ENCODE measurements around the gene SLC9A4. TPM values are rescaled to one million over a fixed set of nuclear protein-coding genes. Genes with fewer than 3 reads are reported as not detected.

The SLC9A4 gene
- total and polyA plus RNA-seq, 5 donors: not detected

DNA sequence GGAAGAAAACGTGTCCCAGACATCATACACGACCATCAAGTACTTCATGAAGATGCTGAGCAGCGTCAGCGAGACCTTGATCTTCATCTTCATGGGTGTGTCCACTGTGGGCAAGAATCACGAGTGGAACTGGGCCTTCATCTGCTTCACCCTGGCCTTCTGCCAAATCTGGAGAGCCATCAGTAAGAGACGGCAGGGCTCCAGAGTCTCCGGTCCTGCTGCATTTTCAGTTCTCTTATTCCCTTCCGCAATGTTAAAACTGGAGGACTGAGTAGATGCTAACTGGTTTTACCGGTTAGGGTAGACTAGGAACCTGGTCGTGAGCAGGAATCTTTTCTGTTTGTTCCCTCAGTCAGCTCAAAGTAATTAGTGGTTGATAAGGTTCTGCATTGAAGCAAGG lies 32.3 kb downstream of the SLC9A4 start:
- 64% methylated on average over 10 of the region's 10 CpGs for WGBS

DNA sequence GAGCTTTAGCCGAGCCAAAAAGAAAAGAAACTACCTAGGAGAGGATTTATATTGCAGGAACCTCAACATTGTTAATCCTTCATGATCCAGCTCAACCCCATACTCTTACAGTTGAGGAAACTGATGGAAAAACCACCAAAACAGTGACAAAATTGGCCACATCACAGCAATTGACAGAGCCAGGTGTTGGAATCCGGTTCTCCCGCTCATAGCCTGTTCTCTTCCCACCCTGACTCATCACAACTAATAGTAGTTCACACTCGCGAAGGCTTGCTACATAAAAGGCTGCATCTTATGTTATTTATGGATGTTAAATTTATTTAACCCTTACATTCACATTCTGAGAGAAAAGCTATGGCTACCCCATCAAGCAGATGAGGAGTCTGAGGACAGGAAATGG lies 33.7 kb downstream of the SLC9A4 start:
- no peak for DNase-seq
- 80% methylated on average over 5 of the region's 5 CpGs for WGBS
- Histone ChIP-seq H3K9me3 (ENCODE audit: control insufficient read depth, low read length) (no peaks in the 10 kb centered on the region), H3K27me3 (ENCODE audit: control insufficient read depth, insufficient read depth) (no peaks in the 10 kb centered on the region), H3K4me3 (ENCODE audit: low read length) (no peak overlapping the region), H3K27ac (ENCODE audit: low read length) (no peak overlapping the region), H3K4me1 (ENCODE audit: control insufficient read depth, insufficient read depth, low read length) (no peaks in the 10 kb centered on the region)
- intact Hi-C loops (cut with DNase I): no loop called here
- no peak for ATAC-seq

More for the DNA sequence above, 32.3 kb downstream of the SLC9A4 start:
- no peak for ATAC-seq
- DNase-seq: no peak
- intact Hi-C loops (cut with DNase I): no loop called here
- H3K27ac ChIP-seq (ENCODE audit: low read length): no peak overlapping the region
- H3K4me3 ChIP-seq (ENCODE audit: low read length): no peak overlapping the region
- no peaks in the 10 kb centered on the region for H3K4me1 ChIP-seq (ENCODE audit: control insufficient read depth, insufficient read depth, low read length)
- H3K9me3 ChIP-seq (ENCODE audit: control insufficient read depth, low read length): no peaks in the 10 kb centered on the region
- H3K27me3 ChIP-seq (ENCODE audit: control insufficient read depth, insufficient read depth): no peaks in the 10 kb centered on the region

DNA sequence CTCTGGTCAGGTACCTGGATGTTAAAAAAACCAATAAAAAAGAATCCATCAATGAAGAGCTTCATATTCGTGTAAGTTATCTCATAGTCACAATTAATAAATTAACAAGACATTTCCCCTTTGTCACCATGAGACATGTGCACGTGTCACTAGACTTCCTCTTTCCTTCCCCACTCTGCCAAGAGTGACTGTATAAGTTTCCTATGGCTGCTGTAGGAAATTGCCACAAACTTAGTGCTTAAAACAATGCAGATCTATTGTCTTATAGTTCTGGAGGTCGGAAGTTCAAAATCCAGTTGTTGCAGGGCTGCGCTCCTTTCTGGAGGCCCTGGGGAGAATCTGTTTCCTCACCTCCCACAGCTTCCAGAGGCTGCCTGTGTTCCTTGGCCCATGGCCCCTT lies 35.8 kb downstream of the SLC9A4 start:
- Histone ChIP-seq H3K9me3 (ENCODE audit: control insufficient read depth, low read length) (no peaks in the 10 kb centered on the region), H3K4me1 (ENCODE audit: control insufficient read depth, insufficient read depth, low read length) (no peaks in the 10 kb centered on the region), H3K27me3 (ENCODE audit: control insufficient read depth, insufficient read depth) (no peaks in the 10 kb centered on the region), H3K4me3 (ENCODE audit: low read length) (no peak overlapping the region), H3K27ac (ENCODE audit: low read length) (no peak overlapping the region)
- DNase-seq (no peak), ATAC-seq (no peak)
- 48% methylated on average over 4 of the region's 4 CpGs for WGBS
- intact Hi-C loops (cut with DNase I): no loop called here

DNA sequence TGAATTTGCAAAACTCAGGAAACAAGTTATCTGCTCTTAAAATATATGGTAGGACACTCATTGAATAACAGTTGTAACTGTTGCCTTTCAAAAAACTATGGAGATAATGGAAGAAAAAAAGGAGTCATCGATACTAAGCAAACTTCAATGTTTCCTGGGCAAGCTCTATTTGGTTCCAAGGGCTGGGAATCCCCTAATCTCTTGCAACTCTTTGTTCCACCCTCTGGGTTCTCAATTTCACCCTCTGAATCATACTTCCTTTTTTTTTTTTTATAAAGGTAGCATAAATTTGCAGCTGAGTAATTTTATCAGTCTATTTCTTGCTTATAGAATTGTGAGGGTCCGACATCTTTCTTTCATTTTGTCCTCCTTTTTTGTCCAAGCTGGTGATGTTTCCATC lies 36.7 kb downstream of the SLC9A4 start:
- 82% methylated on average over 2 of the region's 2 CpGs for whole genome bisulfite sequencing
- Histone ChIP-seq H3K4me1 (ENCODE audit: control insufficient read depth, insufficient read depth, low read length) (no peaks in the 10 kb centered on the region), H3K27ac (ENCODE audit: low read length) (no peak overlapping the region), H3K9me3 (ENCODE audit: control insufficient read depth, low read length) (no peaks in the 10 kb centered on the region), H3K27me3 (ENCODE audit: control insufficient read depth, insufficient read depth) (no peaks in the 10 kb centered on the region), H3K4me3 (ENCODE audit: low read length) (no peak overlapping the region)
- intact Hi-C loops (cut with DNase I): no loop called here
- no peak for ATAC-seq
- no peak for DNase-seq

DNA sequence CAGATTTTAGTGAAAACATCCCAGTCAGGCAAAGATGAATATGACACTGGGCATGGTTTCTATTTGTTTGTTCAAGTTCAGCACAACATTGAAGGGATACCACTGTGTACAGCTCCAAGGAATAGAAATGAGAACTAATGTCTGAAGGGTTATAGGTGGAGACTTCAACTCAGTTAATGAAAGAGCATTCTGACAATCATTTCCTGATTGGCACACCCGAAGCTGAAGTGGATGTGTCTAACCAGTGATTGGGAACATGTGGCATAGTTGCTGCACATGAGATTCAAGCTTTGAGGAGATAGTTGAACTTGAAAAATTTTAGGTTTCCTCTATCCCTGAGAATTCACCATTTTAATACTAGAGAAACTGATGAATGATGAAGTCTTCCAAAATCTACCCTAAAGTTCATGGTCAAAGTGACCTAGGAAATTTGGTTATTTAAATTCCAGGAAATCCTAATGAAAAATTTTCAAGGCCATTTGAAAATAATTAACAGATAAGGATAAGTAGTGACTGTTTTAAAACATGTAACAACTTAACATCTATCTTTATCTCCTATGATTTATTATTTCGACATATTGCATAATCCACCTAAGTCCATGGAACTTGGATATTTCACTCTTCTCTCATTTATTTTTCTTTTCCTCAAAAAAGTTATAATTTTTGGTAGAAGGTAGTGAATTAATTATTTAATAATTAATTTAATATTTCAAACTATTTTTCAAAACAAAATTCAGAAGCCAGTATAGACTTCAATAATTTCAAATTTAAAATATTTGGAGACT lies 38.0 kb downstream of the SLC9A4 start:
- H3K27me3 ChIP-seq (ENCODE audit: control insufficient read depth, insufficient read depth): no peaks in the 10 kb centered on the region
- H3K4me3 ChIP-seq (ENCODE audit: low read length): no peak overlapping the region
- WGBS: 70% methylated on average over 2 of the region's 2 CpGs
- H3K4me1 ChIP-seq (ENCODE audit: control insufficient read depth, insufficient read depth, low read length): no peaks in the 10 kb centered on the region
- intact Hi-C loops (cut with DNase I): no loop called here
- no peak overlapping the region for H3K27ac ChIP-seq (ENCODE audit: low read length)
- H3K9me3 ChIP-seq (ENCODE audit: control insufficient read depth, low read length): no peaks in the 10 kb centered on the region
- DNase-seq (no peak), ATAC-seq (no peak)

DNA sequence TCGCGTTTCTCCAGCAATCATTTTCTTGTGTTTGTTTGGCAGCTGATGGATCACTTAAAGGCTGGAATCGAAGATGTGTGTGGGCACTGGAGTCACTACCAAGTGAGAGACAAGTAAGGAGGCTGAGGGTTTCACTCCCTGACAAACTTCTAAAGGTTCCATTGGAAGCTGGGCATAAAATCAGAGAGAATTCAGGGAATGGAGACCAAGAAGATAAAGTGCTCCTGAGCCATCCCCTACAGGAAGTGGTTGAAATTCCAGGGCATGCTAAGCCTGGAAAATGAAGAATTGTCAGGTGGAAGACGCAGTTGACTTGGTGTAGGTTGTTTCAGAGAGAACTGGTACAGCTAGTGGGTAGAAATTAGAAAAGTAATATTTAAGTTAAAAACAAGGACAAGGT lies 39.1 kb downstream of the SLC9A4 start:
- Histone ChIP-seq H3K4me3 (ENCODE audit: low read length) (no peak overlapping the region), H3K27me3 (ENCODE audit: control insufficient read depth, insufficient read depth) (no peaks in the 10 kb centered on the region), H3K27ac (ENCODE audit: low read length) (no peak overlapping the region), H3K4me1 (ENCODE audit: control insufficient read depth, insufficient read depth, low read length) (no peaks in the 10 kb centered on the region), H3K9me3 (ENCODE audit: control insufficient read depth, low read length) (no peaks in the 10 kb centered on the region)
- WGBS: 80% methylated on average over 4 of the region's 4 CpGs
- ATAC-seq (no peak), DNase-seq (no peak)
- intact Hi-C loops (cut with DNase I): no loop called here

DNA sequence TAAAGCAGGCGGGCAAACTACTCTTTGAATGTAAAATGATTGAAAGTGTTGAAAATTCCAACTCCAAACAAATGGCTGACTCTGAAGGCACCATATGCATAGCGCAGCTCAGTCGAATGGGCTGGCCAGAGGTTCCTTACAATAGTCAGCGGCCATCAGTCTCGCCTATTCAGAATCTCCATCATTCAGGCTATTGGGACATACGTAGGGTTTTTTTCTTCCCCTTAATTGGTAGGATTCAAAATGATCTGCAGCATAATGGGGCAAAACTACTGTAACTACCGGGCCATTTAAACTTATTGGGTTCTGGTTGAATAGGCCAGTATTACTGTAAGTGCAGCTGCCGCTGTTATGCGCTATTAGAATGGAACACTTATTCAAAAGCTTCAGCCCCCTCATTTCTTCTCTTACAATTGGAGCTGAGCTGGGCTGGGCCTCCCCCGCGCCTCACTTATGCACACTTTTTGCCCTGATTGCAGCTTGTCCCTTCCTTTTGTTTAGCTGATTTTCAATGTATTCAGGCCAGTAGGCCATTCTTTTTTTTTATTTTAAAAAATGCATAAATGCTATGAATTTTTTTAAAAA lies 40.4 kb downstream of the SLC9A4 start:
- ATAC-seq (no peak), DNase-seq (no peak)
- no peak overlapping the region for H3K4me3 ChIP-seq (ENCODE audit: low read length)
- no peaks in the 10 kb centered on the region for H3K9me3 ChIP-seq (ENCODE audit: control insufficient read depth, low read length)
- intact Hi-C loops (cut with DNase I): no loop called here
- H3K27me3 ChIP-seq (ENCODE audit: control insufficient read depth, insufficient read depth): no peaks in the 10 kb centered on the region
- WGBS: 91% methylated on average over 11 of the region's 11 CpGs
- no peaks in the 10 kb centered on the region for H3K4me1 ChIP-seq (ENCODE audit: control insufficient read depth, insufficient read depth, low read length)
- no peak overlapping the region for H3K27ac ChIP-seq (ENCODE audit: low read length)

DNA sequence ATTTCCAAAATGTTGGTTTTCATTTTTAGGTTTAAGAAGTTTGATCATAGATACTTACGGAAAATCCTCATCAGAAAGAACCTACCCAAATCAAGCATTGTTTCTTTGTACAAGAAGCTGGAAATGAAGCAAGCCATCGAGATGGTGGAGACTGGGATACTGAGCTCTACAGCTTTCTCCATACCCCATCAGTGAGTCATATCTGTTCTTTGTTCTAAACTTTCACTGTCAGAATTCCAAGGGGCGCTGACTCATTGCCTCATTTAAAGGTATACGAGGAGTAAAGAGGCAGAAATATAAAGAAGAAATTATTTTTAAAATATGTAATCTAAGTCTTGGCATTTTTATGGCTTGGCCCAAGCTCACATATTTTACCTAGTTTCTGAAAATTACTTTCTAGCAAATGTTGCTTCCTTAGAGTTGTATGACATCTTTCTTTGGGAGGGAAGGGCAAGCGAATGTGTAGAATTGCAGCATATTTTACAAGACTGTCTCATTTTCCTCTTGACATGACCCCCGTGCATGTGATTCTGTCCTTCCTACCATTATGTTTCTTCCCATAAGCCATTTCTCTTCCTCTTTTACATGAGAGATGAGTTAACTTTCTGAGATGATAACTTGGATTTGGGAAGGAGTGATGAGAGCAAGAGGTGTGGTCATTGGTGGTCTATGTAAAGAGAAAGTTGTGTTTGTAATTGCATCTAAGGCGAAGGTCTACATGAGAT lies 41.2 kb downstream of the SLC9A4 start:
- intact Hi-C loops (cut with DNase I): no loop called here
- H3K4me1 ChIP-seq (ENCODE audit: control insufficient read depth, insufficient read depth, low read length): no peaks in the 10 kb centered on the region
- no peaks in the 10 kb centered on the region for H3K9me3 ChIP-seq (ENCODE audit: control insufficient read depth, low read length)
- WGBS: 72% methylated on average over 7 of the region's 7 CpGs
- H3K27me3 ChIP-seq (ENCODE audit: control insufficient read depth, insufficient read depth): no peaks in the 10 kb centered on the region
- no peak overlapping the region for H3K27ac ChIP-seq (ENCODE audit: low read length)
- H3K4me3 ChIP-seq (ENCODE audit: low read length): no peak overlapping the region
- ATAC-seq (no peak), DNase-seq (no peak)

DNA sequence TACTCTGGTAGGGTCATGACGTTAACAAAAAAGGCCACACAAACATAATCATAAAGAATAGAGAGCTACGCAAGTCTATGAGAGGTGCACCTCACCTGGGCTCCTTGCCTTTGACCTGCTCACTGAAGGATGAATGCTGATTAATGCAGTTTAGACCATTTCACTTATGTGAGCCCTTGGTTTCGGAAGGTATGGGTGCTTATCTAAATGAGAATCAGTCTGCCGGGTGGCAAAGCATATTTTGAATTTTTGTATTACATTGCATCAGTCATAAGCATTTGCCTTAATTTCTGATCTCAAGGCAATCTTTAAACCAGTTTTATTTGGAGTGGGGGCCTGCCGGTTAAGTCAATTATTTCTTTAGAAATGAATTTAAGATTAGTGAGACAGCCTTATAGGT lies 42.8 kb downstream of the SLC9A4 start:
- Histone ChIP-seq H3K9me3 (ENCODE audit: control insufficient read depth, low read length) (no peaks in the 10 kb centered on the region), H3K27ac (ENCODE audit: low read length) (no peak overlapping the region), H3K27me3 (ENCODE audit: control insufficient read depth, insufficient read depth) (no peaks in the 10 kb centered on the region), H3K4me1 (ENCODE audit: control insufficient read depth, insufficient read depth, low read length) (no peaks in the 10 kb centered on the region), H3K4me3 (ENCODE audit: low read length) (no peak overlapping the region)
- WGBS: 66% methylated on average over 5 of the region's 5 CpGs
- no peak for ATAC-seq
- intact Hi-C loops (cut with DNase I): no loop called here
- no peak for DNase-seq

DNA sequence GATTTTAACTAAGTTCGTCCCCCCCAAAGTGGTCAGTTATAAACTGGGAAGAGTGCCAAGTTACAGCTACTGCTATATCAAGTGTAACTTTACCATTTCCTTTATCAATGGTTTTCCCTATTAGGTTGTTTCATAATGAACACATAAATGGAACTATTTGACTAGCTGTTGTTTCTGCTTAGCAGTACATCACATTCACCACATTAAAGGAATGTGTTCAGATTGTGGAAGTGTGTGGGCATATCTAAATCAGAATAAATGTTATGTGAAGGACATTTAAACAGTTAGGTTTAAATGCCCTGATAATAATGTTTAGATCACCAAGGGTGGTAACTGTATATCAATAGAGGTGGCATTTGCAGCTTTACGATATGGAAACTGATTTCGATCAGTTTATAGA lies 45.1 kb downstream of the SLC9A4 start:
- Histone ChIP-seq H3K4me1 (ENCODE audit: control insufficient read depth, insufficient read depth, low read length) (no peaks in the 10 kb centered on the region), H3K27me3 (ENCODE audit: control insufficient read depth, insufficient read depth) (no peaks in the 10 kb centered on the region), H3K9me3 (ENCODE audit: control insufficient read depth, low read length) (no peaks in the 10 kb centered on the region), H3K27ac (ENCODE audit: low read length) (no peak overlapping the region), H3K4me3 (ENCODE audit: low read length) (no peak overlapping the region)
- DNase-seq (no peak), ATAC-seq (no peak)
- intact Hi-C loops (cut with DNase I): no loop called here
- 76% methylated on average over 3 of the region's 3 CpGs for WGBS

DNA sequence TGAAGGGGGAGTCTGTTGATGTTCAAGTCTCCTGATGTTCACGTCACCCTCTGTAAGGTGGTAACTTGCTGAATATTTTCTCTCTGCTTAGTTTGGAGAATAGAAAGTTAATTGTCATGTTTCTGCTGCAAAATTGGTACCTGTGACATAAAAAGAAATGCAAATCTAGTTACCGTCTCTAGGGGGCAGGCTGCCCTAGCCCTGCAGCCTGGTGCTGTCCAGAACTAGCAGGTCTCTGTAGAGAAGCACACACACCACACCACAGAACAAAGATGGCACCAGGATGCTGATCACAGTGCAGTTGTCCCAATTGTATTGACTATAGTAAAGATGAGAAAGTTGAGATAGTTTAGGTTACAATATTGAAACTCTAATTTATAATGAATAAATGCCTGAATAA lies 47.0 kb downstream of the SLC9A4 start:
- DNase-seq: no peak
- intact Hi-C loops (cut with DNase I): no loop called here
- ATAC-seq: peak in 1 of 2 donors; percentile 49

More for the DNA sequence above, 47.0 kb downstream of the SLC9A4 start:
- no peaks in the 10 kb centered on the region for H3K4me1 ChIP-seq (ENCODE audit: control insufficient read depth, insufficient read depth, low read length)
- H3K27me3 ChIP-seq (ENCODE audit: control insufficient read depth, insufficient read depth): no peaks in the 10 kb centered on the region
- no peaks in the 10 kb centered on the region for H3K9me3 ChIP-seq (ENCODE audit: control insufficient read depth, low read length)
- no peak overlapping the region for H3K27ac ChIP-seq (ENCODE audit: low read length)
- 21% methylated on average over 2 of the region's 2 CpGs for WGBS
- no peak overlapping the region for H3K4me3 ChIP-seq (ENCODE audit: low read length)

Data from right cardiac atrium (tissue), 5 donors.